NCI-H1417 (cell line): ENCODE measurements around the gene WSCD1.

ENCODE experiments used
- DNase-seq, 3 experiments: peaks; one replicate each; lab custom pipeline; 2025; lab: John Stamatoyannopoulos, UW

WSCD1 gene

DNA sequence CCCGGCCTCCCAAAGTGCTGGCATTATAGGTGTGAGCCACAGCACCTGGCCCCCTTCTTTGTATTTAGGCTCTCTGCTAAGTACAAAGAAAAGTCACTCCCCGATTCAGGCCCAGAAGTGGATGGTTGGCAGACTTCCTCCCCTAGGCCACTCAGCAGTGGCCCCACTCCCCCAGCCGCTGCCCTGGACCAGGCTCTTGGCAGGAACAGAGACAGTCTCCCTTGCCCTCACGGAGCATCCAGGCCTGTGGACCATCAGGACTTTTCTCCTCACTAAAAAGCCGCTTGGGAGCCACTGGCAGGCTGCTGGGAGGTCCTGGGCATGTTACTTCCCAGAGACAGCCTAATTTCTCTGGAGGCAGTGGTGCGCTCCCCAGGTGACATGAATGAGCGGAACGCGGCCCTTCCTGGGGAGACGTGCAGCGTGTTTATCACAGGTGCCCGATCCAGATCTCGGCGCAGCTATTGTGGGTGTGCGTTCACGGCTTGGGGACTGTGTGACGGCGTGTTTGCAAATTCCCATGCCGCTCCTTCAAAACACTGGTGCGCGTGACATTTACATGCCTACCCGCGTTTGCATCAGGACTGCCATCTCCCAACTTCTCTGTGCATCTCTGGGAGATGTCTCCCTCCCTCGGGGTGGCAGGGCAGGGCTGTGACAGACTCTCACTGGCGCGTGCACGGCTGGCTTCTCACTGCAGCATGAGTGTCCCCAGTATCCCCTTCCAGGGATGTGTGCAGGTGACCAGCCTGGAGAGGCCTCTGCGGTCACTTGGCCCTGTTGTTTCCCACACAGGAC is 16.6 kb downstream of the WSCD1 start:
- no peak for DNase-seq

DNA sequence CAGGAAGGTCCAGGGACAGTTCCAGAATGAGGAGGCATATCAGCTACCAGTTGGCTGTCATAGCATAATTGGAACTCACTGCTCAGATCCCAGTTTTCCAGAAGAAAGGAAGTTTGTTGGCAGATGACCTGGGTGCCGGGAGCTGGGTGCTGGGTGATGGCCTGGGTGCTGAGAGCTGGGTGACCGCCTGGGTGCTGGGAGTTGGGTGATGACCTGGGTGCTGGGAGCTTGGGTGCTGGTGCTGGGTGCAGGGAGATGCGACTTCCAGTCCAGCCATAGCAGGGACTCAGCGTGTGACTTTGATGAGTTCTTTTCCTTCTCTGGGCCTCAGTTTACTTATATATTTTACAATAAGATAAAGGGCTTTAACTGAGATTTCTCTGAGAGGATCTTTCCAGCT is 18.0 kb downstream of the WSCD1 start:
- no peak for DNase-seq

DNA sequence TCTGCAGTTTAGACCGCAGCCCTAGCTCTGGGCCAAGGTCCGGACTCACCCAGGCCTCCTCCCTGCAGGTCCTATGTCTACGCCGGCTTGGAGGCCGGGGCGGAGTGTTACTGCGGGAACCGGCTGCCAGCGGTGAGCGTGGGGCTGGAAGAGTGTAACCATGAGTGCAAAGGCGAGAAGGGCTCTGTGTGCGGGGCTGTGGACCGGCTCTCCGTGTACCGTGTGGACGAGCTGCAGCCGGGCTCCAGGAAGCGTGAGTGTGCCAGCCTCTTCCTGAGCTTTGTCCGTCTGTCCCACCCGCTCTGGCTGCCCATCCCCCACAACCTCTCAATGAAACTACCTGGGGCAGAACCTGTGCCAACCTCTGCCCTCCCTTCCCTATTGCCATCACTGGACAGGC is 20.1 kb downstream of the WSCD1 start:
- DNase-seq: no peak

DNA sequence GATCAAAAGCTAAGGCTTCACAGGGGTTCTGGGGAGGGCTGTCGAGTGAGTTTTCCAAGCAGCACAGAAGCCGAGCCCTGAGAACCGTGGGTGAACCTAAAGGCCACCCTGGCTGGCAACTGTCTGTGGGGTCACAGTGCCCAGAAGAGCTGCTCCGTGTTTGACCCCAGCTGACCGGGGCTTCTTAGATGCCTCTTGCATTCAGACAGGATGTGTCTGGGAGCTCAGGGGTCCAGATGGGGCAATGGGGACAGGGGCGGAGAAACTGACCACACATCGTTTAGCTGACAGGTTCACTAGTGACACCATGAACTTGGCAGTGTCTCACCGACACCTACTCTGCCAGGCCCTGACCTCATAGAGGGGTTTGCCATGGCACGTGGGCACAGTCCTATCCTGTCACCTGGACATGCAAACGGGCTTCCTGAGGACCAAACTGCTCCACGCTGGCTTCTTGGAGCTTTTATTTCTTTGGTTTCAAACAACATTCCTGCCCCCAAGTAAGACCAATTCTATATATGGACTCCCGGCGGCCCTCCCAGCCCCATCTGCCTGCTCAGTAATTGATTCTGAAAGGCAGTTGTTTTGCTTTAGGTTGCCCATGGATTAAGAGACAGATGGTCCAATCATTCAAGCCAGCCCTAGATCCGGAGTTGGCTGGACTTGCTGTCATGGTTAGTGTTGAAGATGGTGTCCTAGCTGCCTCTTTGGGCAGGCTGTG is 22.2 kb downstream of the WSCD1 start:
- DNase-seq: no peak

DNA sequence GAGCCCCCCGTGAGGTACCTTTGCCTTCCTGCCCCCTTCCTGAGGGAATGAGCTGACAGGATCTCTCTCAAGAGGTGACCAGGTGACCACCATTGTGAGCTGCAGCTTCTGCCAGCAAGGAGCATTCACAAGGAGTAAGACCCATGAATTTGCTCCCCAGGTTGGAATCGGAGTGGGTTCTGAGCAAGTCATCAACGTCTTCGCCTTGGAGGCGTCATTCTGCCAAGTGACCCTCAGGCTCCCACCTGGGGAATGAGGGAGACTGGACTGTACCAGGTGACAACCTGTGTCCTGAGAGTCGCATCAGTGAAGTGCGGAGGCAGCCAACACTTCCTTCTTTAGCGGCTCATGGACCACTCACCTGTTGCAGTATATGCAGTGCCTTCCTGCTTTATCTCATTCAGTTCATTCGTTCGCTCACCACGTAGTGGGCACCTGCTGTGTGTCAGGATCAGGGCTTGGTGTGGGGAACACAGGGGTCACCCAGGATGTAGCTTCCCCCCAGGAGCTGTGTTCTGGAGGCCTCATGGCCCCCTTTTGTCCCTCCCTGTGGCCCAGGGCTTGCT is 22.8 kb downstream of the WSCD1 start:
- no peak for DNase-seq

DNA sequence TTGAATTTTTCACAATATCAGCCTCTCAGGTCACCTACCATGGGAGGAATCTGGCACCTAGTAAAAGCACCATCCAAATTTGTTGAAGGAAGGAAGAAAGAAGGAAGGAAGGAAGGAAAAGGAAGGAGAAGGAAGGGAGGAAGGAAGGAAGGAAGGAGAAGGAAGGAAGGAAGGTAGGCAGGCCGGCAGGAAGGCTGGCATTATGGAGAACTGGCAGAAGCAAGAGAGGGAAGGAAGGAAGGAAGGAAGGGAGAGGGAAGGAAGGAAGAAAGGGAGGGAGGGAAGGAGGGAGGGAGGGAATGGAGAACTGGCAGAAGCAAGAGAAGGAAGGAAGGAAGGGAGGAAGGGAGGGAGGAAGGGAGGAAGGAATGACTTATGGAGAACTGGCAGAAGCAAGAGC is 24.3 kb downstream of the WSCD1 start:
- no peak for DNase-seq

DNA sequence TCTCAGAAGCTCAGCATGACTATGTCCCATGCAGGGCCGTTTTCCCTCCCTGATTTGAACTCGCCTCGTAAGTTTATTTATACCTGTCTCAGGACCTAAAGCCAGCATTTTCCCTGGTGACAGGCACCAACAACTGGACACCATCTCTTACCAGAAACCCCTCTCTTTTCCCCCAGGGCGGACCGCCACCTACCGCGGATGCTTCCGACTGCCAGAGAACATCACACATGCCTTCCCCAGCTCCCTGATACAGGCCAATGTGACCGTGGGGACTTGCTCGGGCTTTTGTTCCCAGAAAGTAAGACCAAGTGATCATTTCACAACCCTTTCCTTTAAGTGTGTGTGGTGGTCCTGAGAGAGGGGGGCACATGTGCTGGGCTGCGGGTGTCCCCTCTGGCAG is 24.7 kb downstream of the WSCD1 start:
- no peak for DNase-seq

DNA sequence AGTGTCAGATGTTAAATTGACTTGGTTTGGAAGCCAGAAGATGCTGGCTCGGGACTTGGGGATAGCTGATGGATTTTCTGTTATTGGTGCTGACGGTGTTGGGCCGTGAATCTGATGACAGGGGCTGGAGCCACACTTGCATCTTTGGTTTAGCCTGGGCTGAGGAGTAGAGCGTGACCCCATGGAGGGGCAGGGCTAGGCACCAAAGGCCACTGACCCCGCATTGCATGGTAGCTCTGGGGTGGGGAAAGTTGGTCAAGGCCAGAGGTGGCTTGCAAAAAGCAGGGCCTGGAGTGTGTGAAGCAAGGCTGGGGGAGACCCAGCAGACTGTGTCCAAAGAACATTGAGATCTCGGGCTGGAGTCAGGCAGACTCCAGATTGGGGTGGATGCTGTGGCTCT is 25.3 kb downstream of the WSCD1 start:
- no peak for DNase-seq

DNA sequence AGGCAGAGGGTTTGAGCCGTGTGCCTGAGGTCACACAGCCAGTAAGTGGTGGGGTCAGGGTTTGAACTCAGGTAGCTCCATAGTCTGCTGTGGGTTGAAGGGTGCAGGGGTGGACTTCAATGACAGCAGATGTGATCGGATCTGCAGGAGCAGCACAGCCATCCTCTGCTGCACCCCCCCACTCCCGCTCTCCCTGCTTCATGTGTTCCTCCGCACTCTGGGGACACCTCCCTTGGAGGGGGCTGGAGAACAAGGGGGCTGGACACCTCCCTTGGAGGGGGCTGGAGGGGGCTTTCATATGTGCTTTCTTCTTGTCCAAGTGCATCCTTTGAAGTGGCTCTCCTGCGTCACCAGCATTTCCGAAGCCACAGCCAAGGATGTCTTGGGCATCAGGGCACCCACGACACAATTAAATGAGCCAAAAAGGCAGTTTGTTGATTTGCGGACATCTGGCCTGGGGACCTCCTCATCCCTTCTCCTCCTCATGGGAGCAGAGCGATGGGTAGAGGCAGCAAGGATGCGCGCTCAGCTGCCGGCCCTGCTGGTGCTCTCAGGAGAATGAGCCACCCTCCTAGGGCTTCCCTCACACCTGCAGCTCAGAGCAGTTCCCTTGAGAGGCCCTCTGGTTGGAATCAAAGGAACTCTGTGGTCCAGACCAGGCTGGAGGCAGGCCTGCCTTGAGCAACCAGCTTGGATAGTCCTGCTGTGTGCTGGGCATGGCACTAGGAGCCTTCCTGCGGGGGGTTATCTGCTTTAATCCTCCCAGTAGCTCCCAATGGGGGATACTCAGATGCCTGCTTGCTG is 26.2 kb downstream of the WSCD1 start:
- DNase-seq: peak in 1 of 3 experiments; percentile 34

DNA sequence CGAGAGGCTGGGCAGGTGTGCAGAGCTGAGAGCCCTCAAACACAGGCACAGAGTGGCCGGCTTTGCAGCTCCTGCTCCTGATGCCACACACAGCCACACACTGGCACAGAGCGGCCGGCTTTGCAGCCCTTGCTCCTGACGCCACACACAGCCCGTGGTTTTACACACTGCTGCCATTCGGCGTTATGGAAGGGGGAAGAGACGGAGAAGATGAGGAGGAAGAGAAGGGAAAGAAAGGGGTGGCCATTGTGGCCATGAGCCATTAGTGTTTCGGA is 26.8 kb downstream of the WSCD1 start:
- no peak for DNase-seq

DNA sequence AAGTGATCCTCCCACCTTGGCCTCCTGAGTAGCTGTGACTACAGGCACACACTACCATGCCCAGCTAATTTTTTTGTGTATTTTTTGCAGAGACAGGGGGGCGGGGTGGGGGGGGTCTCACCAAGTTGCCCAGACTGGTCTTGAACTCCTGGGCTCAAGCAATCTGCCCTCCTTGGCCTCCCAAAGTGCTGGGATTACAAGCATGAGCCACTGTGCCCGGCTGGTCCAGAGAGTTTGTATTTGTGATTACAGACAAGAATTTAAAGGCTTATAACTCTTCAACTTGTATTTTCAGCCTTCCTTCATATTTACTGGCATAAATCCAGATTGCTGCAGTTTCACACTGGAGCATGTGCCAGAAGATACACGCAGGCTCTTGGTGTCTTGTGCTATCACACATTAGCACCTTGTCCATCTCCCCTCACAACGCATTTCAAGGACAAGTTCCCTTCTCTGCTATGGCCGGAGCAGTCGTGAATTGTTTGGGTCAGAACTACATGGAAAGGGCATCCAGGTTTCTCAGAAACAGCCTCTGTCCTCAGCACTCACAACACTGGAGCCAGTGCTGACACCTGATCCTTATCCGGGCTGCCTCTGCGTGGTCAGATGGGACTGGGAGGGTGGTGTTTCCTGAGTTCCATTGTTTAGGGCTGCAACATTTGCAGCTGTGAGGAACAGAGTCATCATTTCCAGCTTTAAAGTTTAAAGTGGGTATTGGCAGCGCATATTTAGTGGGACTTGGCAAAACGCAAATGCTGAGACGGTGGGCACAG is 28.1 kb downstream of the WSCD1 start:
- DNase-seq: peak in 1 of 3 experiments; percentile 13

DNA sequence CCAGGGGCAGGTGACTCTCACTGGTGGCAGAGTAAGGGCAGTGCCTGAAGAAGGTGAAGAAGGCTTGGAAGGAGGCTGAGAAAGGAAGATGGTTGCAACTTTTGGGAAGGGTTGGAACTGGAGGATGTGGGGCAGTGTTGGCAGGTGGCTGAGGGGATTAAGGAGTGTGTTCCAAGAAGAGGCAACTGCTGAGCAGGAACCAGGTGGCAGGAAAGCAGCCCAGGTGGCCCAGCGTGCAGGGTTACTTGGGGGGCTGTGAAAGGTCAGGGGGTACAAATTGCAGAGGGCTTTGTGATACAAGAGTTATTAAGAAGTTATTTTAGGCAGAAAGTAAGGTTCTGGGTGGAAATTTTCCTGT is 28.6 kb downstream of the WSCD1 start:
- DNase-seq: no peak

DNA sequence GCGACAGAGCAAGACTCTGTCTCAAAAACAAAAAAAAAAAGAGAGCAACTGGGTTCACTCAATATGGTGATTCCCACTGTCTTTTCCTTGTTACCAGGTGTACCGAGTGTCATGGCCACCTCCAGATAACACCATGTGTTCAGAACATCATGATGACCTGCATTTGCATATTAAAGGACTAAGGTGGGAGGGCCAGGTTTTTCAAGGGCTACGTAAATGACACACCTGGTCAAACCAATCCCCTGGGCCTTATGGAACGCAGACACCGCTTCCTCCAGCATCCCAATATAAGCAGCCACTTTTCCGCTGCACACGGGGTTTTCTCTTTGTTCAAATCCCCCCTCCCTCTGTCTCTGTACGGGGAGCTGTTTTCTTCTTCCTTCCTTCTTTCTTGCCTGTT is 29.3 kb downstream of the WSCD1 start:
- DNase-seq: no peak

DNA sequence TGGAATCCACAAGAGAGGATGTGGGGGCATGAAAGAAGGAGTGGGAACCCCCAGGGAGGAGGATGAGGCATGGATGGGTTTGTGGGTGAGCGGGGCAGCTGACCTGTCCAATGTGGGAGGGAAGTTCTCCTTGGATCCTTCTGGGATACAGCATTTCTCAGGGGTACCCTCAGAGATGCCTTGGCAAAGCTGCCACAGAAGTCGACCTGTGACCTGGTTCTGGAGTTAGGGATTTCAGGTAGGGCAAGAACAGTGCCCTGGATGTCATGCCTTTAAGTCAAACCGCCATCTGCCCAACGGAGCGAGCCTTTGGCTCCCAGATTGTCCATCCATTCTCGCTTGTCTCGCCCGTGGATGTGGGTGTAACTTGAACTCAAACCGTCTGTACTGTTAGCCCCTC is 30.0 kb downstream of the WSCD1 start:
- no peak for DNase-seq

DNA sequence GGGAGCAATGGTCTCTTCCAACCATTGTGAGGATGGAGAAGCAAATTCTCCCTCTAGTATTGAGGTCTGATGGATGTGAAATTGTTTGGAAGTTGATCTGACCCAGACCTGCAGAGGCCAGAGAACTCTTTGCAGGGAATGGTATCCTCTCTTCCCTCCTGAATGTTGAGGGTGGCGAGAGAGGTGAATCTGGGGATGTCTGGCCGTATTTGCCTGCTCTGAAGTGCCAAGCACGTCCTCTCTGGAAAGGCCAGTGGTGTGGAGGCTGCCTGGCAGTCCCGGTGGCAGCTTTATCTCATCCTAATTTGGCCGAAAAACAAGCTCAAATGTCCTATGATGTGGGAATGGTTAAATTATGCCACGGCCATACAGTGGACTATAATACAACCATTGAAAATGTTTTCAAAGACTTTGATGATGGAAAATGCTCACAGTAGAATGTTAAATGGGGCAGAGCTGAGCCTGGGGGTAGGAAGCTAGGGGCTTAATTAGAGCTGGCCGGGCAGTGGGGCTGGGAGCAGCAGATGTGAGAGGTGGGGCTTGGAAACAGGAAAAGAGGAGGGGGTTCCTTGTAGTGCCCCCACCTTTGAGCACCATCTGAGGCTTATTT is 30.8 kb downstream of the WSCD1 start:
- DNase-seq: no peak

DNA sequence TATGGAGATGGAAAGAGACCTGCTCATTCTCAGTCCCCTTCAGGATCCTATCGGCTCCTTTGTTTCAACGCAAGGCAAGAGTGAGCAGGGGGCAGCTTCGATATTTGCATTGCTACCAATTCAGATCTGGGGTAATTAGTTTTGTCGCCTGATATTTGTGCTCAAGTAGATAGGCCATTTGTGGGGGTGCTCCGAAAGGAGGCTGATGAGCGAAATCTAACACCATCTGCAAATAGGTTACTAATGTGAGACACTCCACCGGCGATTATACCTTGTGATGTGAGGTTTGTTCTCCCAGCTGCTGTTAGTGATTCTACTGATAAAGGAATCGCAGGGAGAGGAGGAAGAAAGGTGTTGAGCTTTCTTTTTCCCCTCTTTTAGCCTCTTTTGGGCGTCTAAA is 31.5 kb downstream of the WSCD1 start:
- peak in 2 of 3 experiments; percentile 32 to 76 for DNase-seq

DNA sequence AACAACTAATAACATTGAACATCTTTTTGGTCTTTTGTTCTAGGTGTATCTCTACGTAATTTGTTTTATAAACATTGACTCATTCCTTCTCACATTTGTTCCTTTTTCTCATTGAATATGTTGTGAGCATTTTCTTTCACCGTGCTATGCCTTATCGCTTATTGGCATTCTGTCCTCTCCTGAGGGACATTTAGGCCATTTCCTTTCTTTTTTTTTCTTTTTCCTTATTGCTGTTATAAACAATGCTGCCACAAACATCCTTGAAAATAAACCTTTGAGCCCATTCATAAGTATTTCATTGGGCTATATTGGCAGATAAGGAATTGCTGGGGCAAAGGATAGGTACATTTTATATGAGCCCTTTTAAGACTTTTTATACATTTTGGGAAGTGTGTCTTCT is 32.4 kb downstream of the WSCD1 start:
- no peak for DNase-seq

DNA sequence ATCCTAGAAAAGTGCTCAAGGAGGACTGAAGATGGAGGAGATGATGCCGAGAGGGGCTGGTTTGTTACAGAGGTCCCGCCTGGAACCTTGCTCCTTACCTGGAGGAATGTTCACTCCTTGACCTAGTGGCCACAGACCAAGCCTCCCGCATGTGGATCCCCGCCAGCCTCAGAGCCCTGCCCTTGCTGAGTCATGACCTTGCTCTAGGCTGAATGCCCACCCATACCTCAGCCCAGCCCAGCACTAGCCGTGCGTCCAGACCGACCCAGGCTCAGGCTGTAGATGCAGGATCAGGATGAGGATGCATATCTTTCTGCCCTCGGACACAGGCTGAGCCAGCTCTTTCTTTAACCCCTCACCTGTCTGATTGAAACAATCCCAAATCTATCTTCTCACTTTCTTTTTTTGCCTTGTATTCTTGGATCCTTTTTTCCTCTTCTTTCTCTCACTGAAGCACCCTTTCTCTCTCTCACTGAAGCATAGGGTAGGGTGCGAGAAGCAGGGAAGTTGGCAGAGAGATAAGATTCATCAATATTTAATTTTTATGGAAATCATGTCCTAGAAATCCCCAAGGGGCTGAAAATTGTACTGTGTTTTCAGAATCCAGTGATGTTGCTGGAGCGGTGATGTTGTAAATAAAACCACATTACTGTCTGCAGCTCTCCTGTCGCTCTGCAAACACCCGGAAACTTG is 34.9 kb downstream of the WSCD1 start:
- DNase-seq: no peak

DNA sequence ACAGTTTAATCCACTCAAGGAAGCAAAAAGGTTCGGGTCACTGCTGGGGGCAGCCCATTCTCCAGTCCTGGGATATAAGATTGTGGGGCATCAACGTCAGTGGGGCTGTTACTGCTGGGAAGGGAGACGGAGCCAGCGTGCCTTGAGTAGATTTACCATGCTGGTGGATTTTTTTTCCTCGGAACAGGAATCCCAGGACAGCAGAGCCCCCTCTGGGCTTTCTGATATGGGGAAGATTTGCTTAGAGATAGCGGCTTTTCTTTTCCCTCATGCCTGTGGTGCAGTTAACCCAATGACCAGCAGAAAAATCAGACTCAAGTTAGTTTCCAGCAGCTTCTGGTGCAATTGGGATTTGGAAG is 35.4 kb downstream of the WSCD1 start:
- DNase-seq: no peak

DNA sequence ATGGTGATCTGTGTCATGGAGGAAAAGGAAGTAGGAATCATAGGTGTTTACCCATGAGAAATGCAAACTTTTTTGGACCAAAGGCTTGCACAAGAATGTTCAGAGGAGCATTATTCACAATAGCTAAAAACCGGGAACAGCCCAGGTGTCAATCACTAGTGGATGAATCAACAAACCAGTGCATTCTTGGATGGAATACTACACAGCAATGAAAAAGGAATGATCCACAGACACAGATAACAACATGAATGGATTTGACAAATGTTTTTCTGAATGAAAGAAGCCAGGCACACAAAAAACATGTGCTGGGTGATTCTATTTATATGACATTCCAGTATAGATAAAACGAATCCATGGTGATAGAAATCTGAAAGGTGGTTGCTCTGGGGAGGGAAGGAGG is 36.0 kb downstream of the WSCD1 start:
- DNase-seq: no peak

DNA sequence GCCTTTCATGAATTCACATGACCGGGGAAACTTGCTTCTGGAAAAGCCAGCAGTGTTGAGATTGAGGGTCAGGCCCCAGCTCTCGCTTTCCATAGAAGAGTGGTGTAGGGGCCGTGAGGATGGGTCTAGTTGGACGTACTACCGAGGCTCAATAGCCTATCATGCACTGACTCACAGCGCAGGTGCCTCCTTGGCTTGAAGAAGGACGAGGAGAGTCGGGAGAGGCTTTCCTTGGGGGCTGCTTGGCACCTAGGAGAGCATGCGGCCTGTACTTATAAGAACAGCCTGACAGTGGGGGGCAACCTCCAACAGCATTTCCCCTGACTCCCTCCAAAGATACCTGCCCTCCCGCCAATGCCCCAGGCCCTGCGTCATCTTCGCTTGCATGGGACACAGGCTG is 37.6 kb downstream of the WSCD1 start:
- DNase-seq: no peak
